HL-60/S4 treated with retinoic acid at 250 ng/mL for 4 days and 3 days (cell line): ENCODE data around the gene FAM111A.

Experiments used
- in situ Hi-C: fragments of 300-500 bp; cut with MboI; formaldehyde crosslinking; loops from 2 replicates; pipeline ENCODE4 v1.7.0; 2022; ENCODE audit warnings: low sequenced_read_pairs

FAM111A gene

GRCh38 chr11:59179121-59179520, 36.5 kb downstream of the FAM111A start:
- in situ Hi-C loops: no loop called here

GRCh38 chr11:59180168-59180776, 37.6 kb downstream of the FAM111A start:
- in situ Hi-C loops: loop anchor here (10.0 kb wide), 1 partner anchor 245 kb away; the partner anchor contains the start of gene OR5A2

GRCh38 chr11:59180907-59181306, 38.3 kb downstream of the FAM111A start:
- in situ Hi-C loops: loop anchor here (10.0 kb wide), 1 partner anchor 244 kb away; the partner anchor contains the start of gene OR5A2

GRCh38 chr11:59181746-59182456, 39.2 kb downstream of the FAM111A start:
- in situ Hi-C loops: loop anchor here (10.0 kb wide), 1 partner anchor 243 kb away; the partner anchor contains the start of gene OR5A2

- in situ Hi-C loops: loop anchor here (10.0 kb wide), 1 partner anchor 242 kb away; the partner anchor contains the start of gene OR5A2
Observed at GRCh38 chr11:59182457-59183151, 39.9 kb downstream of the FAM111A start.

- in situ Hi-C loops: loop anchor here (10.0 kb wide), 1 partner anchor 241 kb away; the partner anchor contains the start of gene OR5A2
Observed at GRCh38 chr11:59183771-59184170, 41.1 kb downstream of the FAM111A start.

- in situ Hi-C loops: loop anchor here (10.0 kb wide), 1 partner anchor 240 kb away; the partner anchor contains the start of gene OR5A2
Observed at GRCh38 chr11:59184691-59185339, 42.2 kb downstream of the FAM111A start.

GRCh38 chr11:59185386-59185945, 42.8 kb downstream of the FAM111A start:
- in situ Hi-C loops: loop anchor here (10.0 kb wide), 1 partner anchor 239 kb away; the partner anchor contains the start of gene OR5A2

- in situ Hi-C loops: loop anchor here (10.0 kb wide), 1 partner anchor 239 kb away; the partner anchor contains the start of gene OR5A2
Observed at GRCh38 chr11:59186130-59186594, 43.5 kb downstream of the FAM111A start.

GRCh38 chr11:59187035-59187434, 44.4 kb downstream of the FAM111A start:
- in situ Hi-C loops: loop anchor here (10.0 kb wide), 1 partner anchor 238 kb away; the partner anchor contains the start of gene OR5A2

GRCh38 chr11:59187587-59187986, 44.9 kb downstream of the FAM111A start:
- in situ Hi-C loops: loop anchor here (10.0 kb wide), 1 partner anchor 237 kb away; the partner anchor contains the start of gene OR5A2

GRCh38 chr11:59188954-59189353, 46.3 kb downstream of the FAM111A start:
- in situ Hi-C loops: loop anchor here (10.0 kb wide), 1 partner anchor 236 kb away; the partner anchor contains the start of gene OR5A2

GRCh38 chr11:59189986-59190385, 47.3 kb downstream of the FAM111A start:
- in situ Hi-C loops: loop anchor here (10.0 kb wide), 1 partner anchor 235 kb away; the partner anchor contains the start of gene OR5A2

- in situ Hi-C loops: no loop called here
Observed at GRCh38 chr11:59191095-59191494, 48.4 kb downstream of the FAM111A start.

- in situ Hi-C loops: no loop called here
Observed at GRCh38 chr11:59191890-59192289, 49.2 kb downstream of the FAM111A start.

- in situ Hi-C loops: no loop called here
Observed at GRCh38 chr11:59192446-59193020, 49.9 kb downstream of the FAM111A start.

GRCh38 chr11:59193587-59194130, 51.0 kb downstream of the FAM111A start:
- in situ Hi-C loops: no loop called here

- in situ Hi-C loops: no loop called here
Observed at GRCh38 chr11:59195586-59195985, 52.9 kb downstream of the FAM111A start.

GRCh38 chr11:59196777-59197176, 54.1 kb downstream of the FAM111A start:
- in situ Hi-C loops: no loop called here
